Activated naive CD8-positive, alpha-beta T cell treated with anti-CD3 and anti-CD28 coated beads, Interleukin-2, amount 50 U/mL, for 16 hours (primary cell): ENCODE data around the gene CHCHD6.

Source experiments
- DNase-seq: peaks from one replicate; pipeline ENCODE4 v3.0.0-alpha.2; 2020; ENCODE audit warnings: low read depth, low spot score

The CHCHD6 gene

GRCh38 chr3:126895178-126896066 is 191.4 kb downstream of the CHCHD6 start:
- no peak for DNase-seq

DNA sequence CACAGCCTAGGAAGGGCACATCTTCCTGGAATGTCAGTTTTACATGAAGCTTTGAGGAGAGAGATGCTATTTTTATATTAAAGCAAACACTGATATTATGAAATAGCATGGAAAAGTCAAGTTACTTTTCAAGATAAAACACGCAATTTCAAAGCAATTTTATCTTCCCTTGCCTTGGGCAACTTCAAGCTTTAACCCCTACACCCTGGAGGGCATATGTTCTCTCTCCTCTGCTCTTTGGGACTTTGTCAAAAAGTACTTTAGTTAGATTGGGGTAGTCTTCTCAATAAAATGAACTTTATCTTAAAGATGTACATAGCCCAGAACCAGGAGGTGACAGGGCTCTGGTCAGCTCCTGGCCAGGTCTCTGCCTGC is 192.0 kb downstream of the CHCHD6 start:
- DNase-seq, result no peak

DNA sequence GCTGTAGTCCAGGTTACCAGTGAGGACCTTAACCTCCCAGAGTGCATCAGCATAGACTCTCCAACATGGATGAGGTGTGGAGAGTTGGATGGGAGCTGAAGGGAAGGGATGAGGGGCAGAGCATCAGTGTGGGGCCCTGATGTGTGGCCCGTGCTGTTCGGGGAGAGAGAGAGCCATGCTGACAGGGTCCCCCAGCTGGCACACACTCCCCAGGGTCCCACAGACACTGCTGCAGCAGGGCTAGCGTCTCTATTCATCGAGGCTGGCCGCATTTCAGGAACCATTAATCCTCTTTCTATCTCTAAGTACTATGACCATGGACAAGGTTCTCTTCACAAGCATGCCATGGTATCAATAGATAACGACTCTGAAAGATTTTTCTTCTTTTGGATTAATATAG is 192.9 kb downstream of the CHCHD6 start:
- DNase-seq, result no peak

DNA sequence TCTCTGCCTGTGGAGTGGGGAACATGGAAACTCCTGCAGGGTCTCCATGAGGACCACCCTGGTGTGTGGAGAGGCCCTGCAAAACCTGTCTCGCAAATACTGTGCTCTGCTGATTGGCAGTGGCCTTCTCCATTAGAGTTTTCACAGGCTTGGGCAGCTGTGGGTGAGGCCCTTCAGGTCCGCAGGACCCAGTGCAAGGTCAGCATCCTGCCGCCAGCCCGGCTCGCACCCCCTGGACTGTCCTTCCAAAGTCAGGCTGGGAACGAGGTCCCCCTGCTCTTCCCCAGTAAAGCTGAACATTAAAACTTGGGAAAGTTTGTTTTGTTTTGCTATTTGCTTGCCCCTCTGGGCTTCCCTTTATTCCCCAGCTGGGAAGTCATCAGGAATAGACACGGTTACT is 193.9 kb downstream of the CHCHD6 start:
- no peak for DNase-seq

- DNase-seq, result no peak
These were observed 197.0 kb downstream of the CHCHD6 start for GRCh38 chr3:126900859-126901540.

GRCh38 chr3:126901631-126902030 is 197.6 kb downstream of the CHCHD6 start:
- no peak for DNase-seq

DNA sequence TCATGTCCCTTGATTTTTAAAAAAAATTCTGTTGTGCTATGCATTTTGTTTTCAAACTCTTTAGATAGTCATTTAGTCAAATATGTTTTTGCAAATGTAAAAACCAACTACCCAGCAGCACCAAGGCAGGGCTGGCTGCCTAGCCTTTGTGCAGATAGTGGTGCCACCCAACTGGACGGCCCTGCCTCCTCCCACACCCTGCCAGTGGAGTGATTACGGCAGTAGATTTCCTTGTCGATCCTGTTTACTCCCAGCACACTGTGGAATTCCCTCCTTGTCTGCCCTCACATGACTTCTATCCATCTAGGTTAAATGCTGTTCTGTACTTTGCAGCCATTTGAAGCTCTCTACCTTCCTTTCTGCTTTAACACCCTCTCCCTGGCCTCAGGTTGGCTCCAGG is 199.5 kb downstream of the CHCHD6 start:
- DNase-seq, result no peak

GRCh38 chr3:126907557-126907956 is 203.5 kb downstream of the CHCHD6 start:
- DNase-seq, result no peak

GRCh38 chr3:126908752-126909275 is 204.8 kb downstream of the CHCHD6 start:
- no peak for DNase-seq

DNA sequence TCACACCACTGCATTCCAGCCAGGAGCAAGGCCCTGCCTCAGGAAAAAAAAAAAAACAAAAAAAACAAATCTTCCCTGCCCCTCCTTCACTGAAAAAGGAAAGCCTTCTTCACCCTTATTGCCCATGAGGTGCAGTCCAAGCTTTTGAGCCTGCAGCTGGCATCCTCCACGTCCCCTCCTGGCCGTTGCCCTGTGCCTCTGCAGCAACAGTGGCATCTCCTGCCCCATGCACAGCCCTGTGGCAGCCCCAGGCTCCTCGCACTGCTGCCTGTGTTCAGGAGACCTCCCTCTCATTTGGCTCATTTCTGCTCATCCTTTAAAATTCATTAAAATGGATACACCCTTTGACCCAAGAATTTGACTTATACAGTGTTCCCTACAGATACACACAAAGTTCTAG is 206.2 kb downstream of the CHCHD6 start:
- DNase-seq, result no peak

DNA sequence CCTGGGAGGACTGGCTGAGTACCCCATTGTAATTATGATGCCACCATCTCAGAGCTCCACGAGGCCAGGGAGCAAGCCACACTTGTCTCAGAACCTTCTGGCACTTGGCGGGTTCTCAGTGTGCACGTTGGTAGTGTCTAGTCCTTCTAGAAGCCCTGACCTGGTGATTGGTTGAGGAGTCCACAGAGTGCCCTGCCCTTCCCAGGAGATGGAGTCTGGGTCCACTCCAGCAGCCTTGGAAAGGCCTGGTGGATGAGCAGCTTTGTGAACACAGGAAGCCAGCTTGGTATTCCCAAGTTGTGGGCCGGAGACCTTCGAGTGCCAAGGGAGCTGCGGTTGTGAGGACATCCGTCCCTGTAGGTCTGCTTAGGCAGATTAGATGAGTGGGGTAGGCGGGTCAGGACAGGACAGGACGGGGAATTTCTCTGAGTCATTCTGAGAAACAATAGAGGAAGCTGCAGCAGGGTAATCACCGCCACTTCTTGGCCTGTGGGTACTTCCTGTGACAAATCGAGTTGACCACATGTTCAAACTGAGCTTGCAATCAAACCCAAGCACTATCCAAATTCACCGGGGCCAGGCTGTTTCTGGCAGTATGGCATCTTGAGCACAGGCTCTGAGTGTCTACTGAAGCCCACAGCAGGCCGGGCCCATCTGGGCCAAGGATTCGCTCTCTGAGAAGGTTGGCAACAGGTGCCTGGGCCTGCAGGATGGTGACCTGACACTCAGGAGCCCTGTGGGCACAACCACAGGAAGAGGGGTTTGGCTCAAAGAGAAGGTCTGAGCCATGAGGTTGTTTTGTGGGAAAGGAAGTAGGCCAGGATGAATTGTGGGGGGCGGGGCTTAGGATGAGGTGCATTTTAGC is 207.4 kb downstream of the CHCHD6 start:
- DNase-seq, result peak; percentile 5

- no peak for DNase-seq
These were observed 208.0 kb downstream of the CHCHD6 start for GRCh38 chr3:126912027-126912422.

DNA sequence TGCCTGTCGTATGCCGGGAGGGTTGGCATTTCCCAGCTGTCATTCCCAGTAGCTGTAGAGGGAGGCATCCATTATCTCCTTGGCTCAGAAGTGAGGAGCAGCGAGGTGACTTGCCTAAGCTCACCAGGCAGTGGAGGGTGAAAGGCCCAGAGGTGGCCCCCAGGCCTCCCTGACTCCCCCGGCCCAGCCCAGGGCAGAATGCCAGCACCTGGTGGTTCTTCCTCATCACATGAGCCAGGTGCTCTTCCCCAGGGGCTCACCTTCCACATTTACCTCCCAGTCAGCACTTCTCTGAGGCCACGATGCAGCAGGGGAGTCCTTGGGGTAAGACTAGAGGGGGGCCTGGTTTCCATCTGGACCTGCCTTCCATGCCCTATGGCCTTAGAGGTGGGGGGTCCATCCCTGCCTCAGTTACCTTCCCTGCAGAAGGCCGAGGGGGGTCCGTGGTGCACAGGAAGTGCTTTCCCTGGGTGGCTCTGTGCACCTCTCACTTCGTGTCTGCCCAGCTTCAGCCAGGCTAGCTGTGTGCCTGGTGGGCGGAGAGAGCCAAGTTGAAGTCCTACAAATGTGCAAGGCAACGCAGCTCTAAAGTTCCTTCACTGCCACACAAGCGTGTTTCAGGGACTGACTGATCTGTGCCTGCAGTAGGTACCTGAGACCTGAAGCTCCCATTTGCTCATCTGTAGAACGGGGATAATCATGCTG is 208.6 kb downstream of the CHCHD6 start:
- no peak for DNase-seq

GRCh38 chr3:126913524-126913923 is 209.5 kb downstream of the CHCHD6 start:
- DNase-seq, result no peak

DNA sequence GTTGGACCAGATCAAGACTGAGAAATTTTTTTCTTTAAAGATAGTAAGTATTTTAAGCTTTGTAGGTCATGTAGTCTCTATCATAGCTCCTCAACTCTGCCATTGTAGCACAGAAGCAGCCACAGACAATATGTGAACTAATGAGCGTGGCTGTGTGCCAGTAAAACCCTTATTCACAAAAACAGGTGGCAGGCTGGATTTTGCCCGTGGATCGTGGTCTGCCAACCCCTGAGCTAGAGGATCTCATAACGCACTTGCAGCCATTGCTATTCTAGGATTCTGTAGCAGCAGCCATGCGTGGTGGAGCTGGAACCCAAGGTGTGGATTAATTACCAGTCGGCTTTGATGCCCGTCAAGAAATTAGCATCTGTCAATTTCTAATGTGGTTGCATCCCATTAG is 210.2 kb downstream of the CHCHD6 start:
- no peak for DNase-seq

DNA sequence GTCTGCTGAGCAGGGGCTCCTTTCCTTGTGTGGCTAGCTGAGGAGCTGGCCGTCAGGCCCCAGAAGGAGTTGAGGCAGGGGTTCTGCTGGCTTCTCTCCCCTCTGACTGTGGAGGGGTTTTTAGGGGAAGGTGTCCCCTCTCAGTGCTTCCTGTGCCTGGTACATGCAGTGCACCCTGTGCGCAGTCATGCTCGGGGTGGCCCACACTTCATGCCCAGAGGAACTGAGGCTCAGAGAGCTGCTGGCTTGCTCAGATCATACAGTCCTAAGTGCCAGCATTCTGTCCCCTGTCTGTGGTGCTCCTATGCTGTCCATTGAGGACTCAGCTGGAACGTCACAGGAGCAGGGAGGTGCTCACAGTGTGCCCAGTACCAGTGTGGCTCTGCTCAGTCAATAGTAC is 211.0 kb downstream of the CHCHD6 start:
- DNase-seq, result no peak

DNA sequence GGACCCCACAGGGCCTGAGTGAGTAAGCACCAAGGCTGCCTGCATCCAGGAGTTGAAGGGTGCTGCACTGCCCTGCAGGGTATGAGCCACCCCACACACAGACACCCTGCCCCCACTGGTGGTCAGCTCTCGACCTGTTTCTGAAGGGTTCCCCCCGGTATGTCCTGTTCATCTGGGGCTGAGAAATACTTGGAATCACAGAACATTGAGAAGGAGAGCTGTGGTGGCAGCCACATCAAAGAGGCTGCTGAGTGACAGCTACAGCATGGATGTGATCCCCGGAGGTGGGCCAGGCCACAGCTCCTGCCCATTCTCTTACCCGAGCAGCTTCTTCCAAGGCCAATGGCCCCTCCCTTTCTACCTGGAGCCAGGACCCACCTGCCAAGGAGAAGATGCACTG is 212.5 kb downstream of the CHCHD6 start:
- no peak for DNase-seq

DNA sequence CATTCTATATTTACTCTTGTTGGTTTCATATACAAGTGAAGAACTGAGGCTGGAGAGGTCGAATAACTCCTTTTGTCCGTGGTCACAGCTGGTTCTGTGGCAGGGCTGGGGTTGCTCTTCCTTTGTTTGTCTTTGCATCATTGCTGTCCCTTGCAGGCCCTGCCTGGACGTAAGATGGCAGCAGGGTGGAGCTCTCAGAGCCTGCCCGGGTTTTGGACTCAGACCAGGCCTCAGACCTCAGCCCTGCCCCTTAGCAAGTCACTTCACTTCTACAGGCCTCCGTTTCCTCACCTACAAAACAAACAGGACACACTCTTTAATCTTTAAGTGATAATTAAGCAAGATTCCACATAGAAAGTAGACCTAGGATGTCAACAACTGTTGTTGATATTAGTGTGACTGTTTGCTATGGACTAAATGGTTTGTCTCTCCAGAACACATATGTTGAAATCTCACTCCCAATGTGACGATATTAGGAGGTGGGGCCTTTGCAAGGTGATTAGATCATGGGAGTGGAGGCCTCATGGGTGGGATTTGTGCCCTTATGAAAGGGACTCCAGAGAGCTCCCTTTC is 213.3 kb downstream of the CHCHD6 start:
- no peak for DNase-seq

DNA sequence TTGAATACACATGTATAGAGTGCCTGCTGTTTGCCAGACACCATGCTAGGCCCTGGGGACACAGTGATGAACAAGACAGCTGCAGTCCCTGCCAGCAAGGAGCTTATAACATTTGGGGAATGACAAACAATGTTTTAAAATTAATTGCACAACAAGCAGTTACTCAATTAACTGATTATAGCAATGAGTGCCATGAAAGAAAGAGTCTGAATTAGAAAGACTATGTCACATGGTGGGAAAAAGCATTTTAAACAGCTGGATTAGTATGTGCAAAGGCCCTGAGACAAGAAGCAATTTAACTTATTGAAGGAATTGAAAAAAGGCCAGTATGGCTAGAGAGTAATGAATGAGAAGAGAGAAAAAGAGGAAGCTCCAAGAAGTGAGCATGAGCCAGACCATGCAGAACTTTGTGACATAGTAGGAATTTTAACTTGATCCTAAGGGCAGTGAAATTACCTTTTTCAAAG is 214.3 kb downstream of the CHCHD6 start:
- DNase-seq, result no peak

DNA sequence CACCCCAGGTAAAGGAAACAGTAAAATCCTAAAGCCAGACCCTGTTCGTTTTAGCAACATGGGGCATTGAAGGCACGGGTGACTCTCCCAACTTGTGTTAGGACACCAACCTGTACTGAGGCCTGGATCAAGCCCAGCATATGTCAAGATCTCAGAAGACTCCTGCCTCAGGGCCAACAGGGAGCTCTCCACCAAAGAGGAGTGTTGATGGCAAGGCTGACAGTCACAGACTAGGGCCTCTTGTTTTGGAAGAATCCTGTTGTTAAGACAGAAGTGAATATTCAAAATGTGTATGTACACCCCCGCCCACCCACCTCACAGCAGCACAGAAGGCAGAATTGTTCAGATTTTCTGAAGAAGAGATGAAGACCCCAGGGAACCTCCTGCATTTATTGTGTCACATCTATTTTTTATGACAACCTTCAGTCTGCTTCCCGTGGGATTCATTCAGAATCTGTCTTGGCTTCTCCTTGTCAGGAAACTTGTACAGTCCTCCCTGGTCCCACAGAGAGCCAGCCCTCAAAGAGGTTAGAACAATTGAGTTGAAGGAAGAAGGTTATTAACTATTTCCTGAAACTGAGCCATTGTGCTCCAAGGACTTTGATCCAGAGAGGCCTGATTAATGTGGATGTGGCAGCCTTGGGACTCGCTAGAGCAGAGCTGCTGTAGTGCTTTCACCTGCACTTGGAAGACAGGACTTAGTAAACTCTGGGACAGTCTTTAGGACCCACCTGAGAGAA is 217.2 kb downstream of the CHCHD6 start:
- DNase-seq, result no peak
